HepG2 (cell line): ENCODE data around the gene MAP1B. TPM values are rescaled to one million over a fixed set of nuclear protein-coding genes. Genes with fewer than 3 reads are reported as not detected.

Experiments used
- ATAC-seq: fragments of 200-7000 bp; cut with Tn5 transposase; 3 replicates; pipeline ENCODE4 v1.9.1; 2020; ENCODE audit warnings: mild to moderate bottlenecking, moderate library complexity
- BruUV-seq: library from RNA; stranded (reverse); fragments of 400-500 nt; replicated peaks from 2 replicates; lab custom pipeline; 2021; lab: Mats Ljungman, UMichigan
- CTCF ChIA-PET: fragments of 300-600 bp; formaldehyde crosslinking; extraction: SDS; loops from one replicate; lab custom pipeline; 2021; ENCODE audit warnings: low total read pairs, inconsistent platforms, low intra/inter-chr PET ratio; lab: Yijun Ruan, JAX
- POLR2A ChIA-PET: fragments of 350-600 bp; sonication (Branson Sonifier 250); formaldehyde crosslinking; loops from one replicate; lab custom pipeline; 2020; ENCODE audit warnings: antibody characterized with exemption, inconsistent platforms; lab: Yijun Ruan, JAX
- DNase-seq: peaks from one replicate; pipeline ENCODE4 v3.0.0-alpha.2; 2015; ENCODE audit warnings: low spot score
- FAIRE-seq: peaks from 3 replicates; lab custom pipeline; 2011; peaks lifted over from hg19 to GRCh38; lab: Jason Lieb, UNC
- H2AFZ ChIP-seq: one replicate; pipeline ENCODE4 v1.6.1; 2011; ENCODE audit warnings: low read length, inconsistent platforms
- H3K27ac ChIP-seq: fragments of 300-600 bp; 3 replicates; pipeline ENCODE4 v1.8.0; 2011; ENCODE audit warnings: mixed run types, mild to moderate bottlenecking, mixed read lengths, low read length, inconsistent platforms; ENCODE audit not compliant: insufficient read depth; ENCODE audit errors: extremely low read length
- H3K27me3 ChIP-seq, 2 experiments: fragments of 200-600 bp in 1 of 2; 2 replicates in 1 of 2; 3 replicates in 1 of 2; pipeline versions ENCODE4 v1.6.0 to v1.8.0; 2011; ENCODE audit warnings: low read length in 2 of 2, mild to moderate bottlenecking in 2 of 2, moderate library complexity in 2 of 2, inconsistent platforms in 1 of 2; ENCODE audit not compliant: insufficient read depth in 2 of 2, control insufficient read depth in 1 of 2
- H3K36me3 ChIP-seq, 2 experiments: fragments of 200-600 bp in 1 of 2; replicated peaks in 1 of 2; 2 replicates in 1 of 2; 3 replicates in 1 of 2; pipeline versions ENCODE4 v1.5.1 to v1.8.0; 2011; ENCODE audit warnings: low read length in 2 of 2, inconsistent platforms in 1 of 2; ENCODE audit not compliant: insufficient read depth in 2 of 2, control insufficient read depth in 1 of 2
- H3K4me1 ChIP-seq: 2 replicates; pipeline ENCODE4 v1.5.1; 2012; ENCODE audit warnings: low read length, inconsistent platforms; ENCODE audit not compliant: insufficient read depth
- H3K4me2 ChIP-seq: 2 replicates; pipeline ENCODE4 v1.6.0; 2011; ENCODE audit warnings: low read depth, low read length, inconsistent platforms
- H3K4me3 ChIP-seq, 3 experiments: fragments of 200-600 bp in 1 of 3; sonication (generic), shearing (Covaris generic) in 1 of 3; replicated peaks in 1 of 3; 2 replicates each; pipeline ENCODE4 v1.5.1; 2011 to 2016; ENCODE audit warnings: low read length in 3 of 3, inconsistent platforms in 2 of 3, low read depth in 2 of 3, mild to moderate bottlenecking in 2 of 3, control low read depth in 1 of 3, mixed read lengths in 1 of 3; ENCODE audit not compliant: insufficient read depth in 1 of 3
- H3K79me2 ChIP-seq: one replicate; pipeline ENCODE4 v1.6.1; 2011; ENCODE audit warnings: low read length, inconsistent platforms; ENCODE audit not compliant: insufficient read depth
- H3K9ac ChIP-seq: 2 replicates; pipeline ENCODE4 v1.6.0; 2011; ENCODE audit warnings: mild to moderate bottlenecking, low read depth, low read length, inconsistent platforms; ENCODE audit not compliant: insufficient read depth
- H3K9me3 ChIP-seq: 2 replicates; pipeline ENCODE4 v1.5.1; 2012; ENCODE audit warnings: mild to moderate bottlenecking, low read length
- H4K20me1 ChIP-seq: 2 replicates; pipeline ENCODE4 v1.6.0; 2011; ENCODE audit warnings: inconsistent platforms, mild to moderate bottlenecking, low read length, moderate library complexity; ENCODE audit not compliant: insufficient read depth
- CTCF ChIP-seq: sonication (generic); formaldehyde crosslinking; IDR thresholded peaks from 2 replicates; pipeline ENCODE4 v1.5.0; 2020; ENCODE audit warnings: mild to moderate bottlenecking, missing genetic modification reagents, moderate library complexity
- E2F5 ChIP-seq: sonication (generic); formaldehyde crosslinking; conservative IDR thresholded peaks from 2 replicates; pipeline ENCODE4 v1.4.0; 2020; ENCODE audit warnings: missing genetic modification reagents
- ISX ChIP-seq: sonication (generic); formaldehyde crosslinking; conservative IDR thresholded peaks from 2 replicates; pipeline ENCODE4 v1.5.0; 2020; ENCODE audit warnings: missing genetic modification reagents
- JDP2 ChIP-seq: sonication (generic); formaldehyde crosslinking; IDR thresholded peaks from 2 replicates; pipeline ENCODE4 v1.8.1; 2022; ENCODE audit warnings: missing genetic modification reagents, borderline replicate concordance
- NPAS2 ChIP-seq: sonication (generic); formaldehyde crosslinking; IDR thresholded peaks from 2 replicates; pipeline ENCODE4 v1.8.0; 2022; ENCODE audit warnings: mild to moderate bottlenecking, missing genetic modification reagents, borderline replicate concordance
- ZBTB3 ChIP-seq: sonication (generic); formaldehyde crosslinking; IDR thresholded peaks from 2 replicates; pipeline ENCODE4 v1.4.0; 2020; ENCODE audit warnings: low read depth, mild to moderate bottlenecking, moderate library complexity, missing genetic modification reagents, borderline replicate concordance
- WGBS: methylation state at CpG from one replicate; pipeline ENCODE4 v1.1.6; 2017; ENCODE audit warnings: low lambda C conversion rate; 5-methylcytosine and 5-hydroxymethylcytosine counted together
- in situ Hi-C: cut with HindIII; loops from 2 replicates; pipeline ENCODE4 v1.10.0; 2017; ENCODE audit warnings: low pct_unique_long_range_greater_than_20kb; ENCODE audit not compliant: extremely low pct_ligation_motif_present
- intact Hi-C: fragments of 100-400 bp; cut with micrococcal nuclease; formaldehyde crosslinking; loops from one replicate; pipeline ENCODE4 v1.10.0; 2022; ENCODE audit not compliant: unreplicated experiment
- polyA plus RNA-seq, 8 experiments: library from polyadenylated mRNA; depleted of rRNA in 3 of 8; stranded (reverse) in 7 of 8; unstranded in 1 of 8; fragments of >200 nt; fragmentation: Illumina TruSeq in 4 of 8; extraction: Trizol in 4 of 8; gene quantifications; 2 replicates each; pipeline versions ENCODE4 v1.2.1 to v1.2.3, GENCODE V29; 2011 to 2016; ENCODE audit warnings: low read depth in 4 of 8, missing spikeins in 1 of 8, mixed read lengths in 1 of 8; ENCODE audit not compliant: insufficient read depth in 1 of 8
- total RNA-seq, 5 experiments: library from RNA; depleted of rRNA; stranded (reverse); fragments of >200 nt; fragmentation: Illumina TruSeq; extraction: Trizol; gene quantifications; 2 replicates each; pipeline ENCODE4 v1.2.3, GENCODE V29; 2016; ENCODE audit warnings: low read depth in 1 of 5

MAP1B gene
- total and polyA plus RNA-seq, 2 of the 13 experiments (the other 11 are each of a cell fraction or from before 2014, with no cell fraction given), result 3.3 to 6.2 TPM

DNA sequence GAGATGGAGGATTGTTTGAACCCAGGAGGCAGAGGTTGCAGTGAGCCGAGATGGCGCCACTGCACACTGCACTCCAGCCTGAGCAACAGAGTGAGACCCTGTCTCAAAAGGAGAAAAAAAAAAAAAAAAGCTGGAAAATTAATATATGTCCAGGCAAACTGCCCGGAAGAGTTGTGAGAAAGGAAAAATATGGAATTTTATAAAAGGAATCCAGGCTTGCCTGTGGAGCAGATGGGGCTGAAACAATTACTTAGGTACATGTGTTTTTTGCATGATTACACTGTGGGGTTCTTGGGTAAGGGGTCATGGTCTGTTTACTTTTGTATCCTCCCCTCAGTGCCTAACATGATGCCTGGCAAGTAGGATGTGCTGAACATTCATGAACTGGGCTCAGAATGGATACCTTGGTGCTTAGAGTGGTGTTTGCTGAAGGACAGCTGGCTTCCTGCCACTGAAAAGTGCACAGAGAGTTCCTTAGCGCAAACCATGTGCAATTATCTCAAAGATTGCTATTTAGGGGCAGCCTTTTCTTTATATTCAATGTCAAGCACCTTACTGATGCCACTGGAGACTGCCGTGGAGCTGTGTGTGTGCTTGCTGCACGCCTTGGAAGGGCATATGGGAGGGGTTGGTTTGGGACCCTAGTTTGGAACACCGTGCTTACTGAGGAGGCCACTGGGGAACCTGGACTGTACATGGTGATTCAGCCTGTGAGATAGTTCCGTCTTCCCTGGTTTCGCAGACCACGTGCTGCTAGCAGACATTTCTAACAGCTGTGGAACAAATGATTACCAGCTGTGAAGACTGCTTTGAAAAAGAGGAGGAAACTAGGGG lies 78.4 kb downstream of the MAP1B start (continued):
- TF ChIP-seq CTCF (CRISPR knock-in tag), result no peak

GRCh38 chr5:72187388-72188075 lies 80.3 kb downstream of the MAP1B start:
- intact Hi-C loops (no loop called here), in situ Hi-C loops (no loop called here)
- CTCF ChIA-PET, result no interaction called here
- Histone ChIP-seq H3K79me2 (no peaks in the 10 kb centered on the region), H3K27me3 (no peaks in the 10 kb centered on the region), H3K27ac (no peak overlapping the region), H3K4me1 (no peaks in the 10 kb centered on the region), H2AFZ (no peak overlapping the region), H3K9me3 (no peaks in the 10 kb centered on the region), H3K4me2 (no peak overlapping the region), H3K36me3 (no peaks in the 10 kb centered on the region), H4K20me1 (no peaks in the 10 kb centered on the region), H3K9ac (no peak overlapping the region), H3K4me3 (no peak overlapping the region)
- TF ChIP-seq ZBTB3 (CRISPR knock-in tag) (no peak), NPAS2 (CRISPR knock-in tag) (no peak), ISX (CRISPR knock-in tag) (no peak), JDP2 (no peak), E2F5 (no peak)
- no peak for FAIRE-seq
- ATAC-seq, result no peak
- POLR2A ChIA-PET, result no interaction called here
- WGBS, result 78% methylated on average over 5 of the region's 5 CpGs
- BruUV-seq, result no TSS peak
- no peak for DNase-seq
